T-helper 22 cell (primary cell): ENCODE data around the gene TLE4.

Experiments
- DNase-seq: peaks from one replicate; pipeline ENCODE4 v3.0.0-alpha.2; 2020; ENCODE audit warnings: low read depth

Gene TLE4

GRCh38 chr9:79692857-79693571 lies 121.2 kb downstream of the TLE4 start:
- no peak for DNase-seq

- no peak for DNase-seq
Observed at GRCh38 chr9:79693750-79694149, 122.0 kb downstream of the TLE4 start.

GRCh38 chr9:79694208-79694607 lies 122.4 kb downstream of the TLE4 start:
- DNase-seq: no peak

- no peak for DNase-seq
Observed at GRCh38 chr9:79694676-79695400, 123.1 kb downstream of the TLE4 start.

- no peak for DNase-seq
Observed at GRCh38 chr9:79695531-79696175, 123.9 kb downstream of the TLE4 start.

- DNase-seq: no peak
Observed at GRCh38 chr9:79698967-79699366, 127.2 kb downstream of the TLE4 start.

- DNase-seq: no peak
Observed at GRCh38 chr9:79699479-79699878, 127.7 kb downstream of the TLE4 start.

- no peak for DNase-seq
Observed at GRCh38 chr9:79700607-79701360, 129.0 kb downstream of the TLE4 start.

GRCh38 chr9:79701651-79702050 lies 129.9 kb downstream of the TLE4 start:
- no peak for DNase-seq

- DNase-seq: no peak
Observed at GRCh38 chr9:79705704-79706103, 133.9 kb downstream of the TLE4 start.

GRCh38 chr9:79706512-79706911 lies 134.7 kb downstream of the TLE4 start:
- DNase-seq: no peak

- no peak for DNase-seq
Observed at GRCh38 chr9:79707589-79707988, 135.8 kb downstream of the TLE4 start.

- DNase-seq: no peak
Observed at GRCh38 chr9:79708541-79708940, 136.8 kb downstream of the TLE4 start.

- no peak for DNase-seq
Observed at GRCh38 chr9:79709743-79710674, 138.2 kb downstream of the TLE4 start.

GRCh38 chr9:79711874-79712273 lies 140.1 kb downstream of the TLE4 start:
- DNase-seq: no peak

GRCh38 chr9:79719021-79719420 lies 147.3 kb downstream of the TLE4 start:
- DNase-seq: no peak

- no peak for DNase-seq
Observed at GRCh38 chr9:79719989-79720388, 148.2 kb downstream of the TLE4 start.

- DNase-seq: no peak
Observed at GRCh38 chr9:79731171-79731890, 159.6 kb downstream of the TLE4 start.

GRCh38 chr9:79735023-79735779 lies 163.4 kb downstream of the TLE4 start:
- no peak for DNase-seq

- DNase-seq: no peak
Observed at GRCh38 chr9:79736051-79736450, 164.3 kb downstream of the TLE4 start.
